HG03060 (cell line): ENCODE results near the gene SCAMP4.

Experiments used
- ATAC-seq: cut with Tn5 transposase; IDR thresholded peaks from one replicate; pipeline ENCODE4 v1.9.1; 2021; ENCODE audit warnings: low read depth, moderate number of reproducible peaks; ENCODE audit not compliant: unreplicated experiment

SCAMP4 gene

DNA sequence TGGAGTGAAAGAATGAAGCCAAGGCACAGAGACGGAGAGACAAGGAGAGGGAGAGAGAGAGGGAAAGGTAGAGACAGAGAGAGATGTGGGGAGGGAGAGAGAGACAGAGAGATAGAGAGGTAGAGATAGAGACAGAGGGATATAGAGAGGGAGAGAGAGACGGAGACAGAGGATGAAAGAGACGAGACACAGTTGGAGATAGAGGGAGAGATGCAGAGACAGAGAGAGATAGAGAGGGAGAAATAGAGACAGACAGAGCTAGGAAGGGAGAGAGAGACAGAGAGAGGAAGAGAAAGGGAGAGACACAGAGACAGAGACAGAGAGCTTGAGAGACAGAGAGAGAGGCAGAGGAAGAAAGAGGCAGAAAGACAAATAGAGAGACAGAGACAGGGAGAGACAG, 31.2 kb downstream of the SCAMP4 start:
- no peak for ATAC-seq

DNA sequence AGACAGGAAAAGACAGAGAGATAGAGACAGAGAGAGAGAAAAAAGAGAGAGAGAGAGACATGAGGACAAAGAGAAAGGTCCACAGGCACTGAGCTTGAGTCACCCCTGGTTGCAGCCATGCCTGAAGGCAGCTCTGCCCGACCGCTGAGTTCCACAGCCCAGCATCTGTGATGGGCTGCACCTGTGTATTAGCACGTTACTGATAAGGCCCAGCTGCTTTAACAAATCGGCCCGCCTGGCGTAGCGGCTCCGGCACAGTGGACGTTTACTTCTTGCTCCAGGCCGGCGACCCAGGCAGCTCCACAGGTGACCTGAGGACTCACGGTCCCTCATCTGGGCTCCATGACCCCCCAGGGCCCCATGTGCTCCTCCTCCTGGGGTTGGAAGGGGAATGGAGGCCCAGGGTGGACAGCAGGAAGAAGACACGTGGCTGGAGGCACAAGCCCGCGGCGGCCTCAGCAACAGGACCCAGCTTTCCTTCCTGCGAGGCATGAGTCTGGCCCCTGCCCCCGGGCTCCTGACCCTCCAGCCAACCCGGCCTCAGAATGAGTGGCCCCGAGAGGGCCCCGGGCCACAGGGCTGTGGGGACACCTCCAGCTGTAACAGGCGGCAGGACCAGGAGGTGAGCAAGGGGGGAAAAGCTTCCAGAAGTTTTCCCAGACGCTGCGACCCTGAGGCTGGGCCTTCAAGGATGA, 31.9 kb downstream of the SCAMP4 start:
- ATAC-seq, result no peak

- no peak for ATAC-seq
Measured at GRCh38 chr19:1938071-1938470, 32.9 kb downstream of the SCAMP4 start.

- ATAC-seq, result no peak
Measured at GRCh38 chr19:1941146-1942077, 36.2 kb downstream of the SCAMP4 start, which contains the start of gene CSNK1G2. Gene CSNK1G2, plus strand, starts transcription at chr19:1941172. Its CDS starts 28,601 bp downstream, at chr19:1969773.

DNA sequence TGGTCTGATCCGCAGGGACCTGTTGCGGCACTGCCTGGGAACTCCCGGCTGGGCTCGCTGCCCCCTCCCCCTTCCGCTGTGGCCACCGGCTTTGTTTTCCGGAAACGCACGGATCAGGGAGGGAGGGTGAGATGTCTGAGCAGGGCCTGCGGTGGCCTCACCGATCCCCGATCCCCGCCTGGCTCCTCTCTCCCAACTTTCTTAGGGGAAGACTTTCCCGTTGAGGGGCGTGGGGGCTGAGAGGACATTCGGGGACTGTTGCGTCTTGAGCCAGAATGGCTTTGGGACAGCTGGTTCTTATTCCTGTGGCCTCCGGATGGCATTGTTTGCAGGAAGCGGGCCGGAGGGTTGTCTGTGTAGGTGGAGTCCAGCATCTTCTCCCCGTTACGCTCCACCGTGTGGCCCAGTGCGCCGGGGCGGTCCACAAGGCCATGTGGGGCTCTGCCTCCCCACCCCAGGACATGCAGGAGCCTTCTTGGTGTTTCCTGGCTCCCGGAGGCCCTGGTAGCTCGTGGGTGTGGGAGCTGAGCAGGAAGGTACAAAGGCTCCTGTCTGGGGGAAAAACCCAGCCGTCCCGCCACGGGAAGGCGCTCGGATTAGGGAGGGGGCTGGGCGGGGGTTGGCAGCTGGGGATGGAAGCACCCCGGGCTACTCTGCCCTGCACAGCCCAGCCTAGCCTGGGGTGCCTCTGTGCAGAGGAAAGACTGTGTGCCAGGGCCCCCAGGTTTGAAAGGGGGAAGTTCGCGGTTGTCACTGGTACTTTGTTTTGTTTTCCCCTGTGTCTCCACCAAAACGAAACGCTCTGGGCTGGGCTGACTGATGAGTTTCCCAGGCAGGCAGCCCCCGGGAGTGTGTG, 37.1 kb downstream of the SCAMP4 start:
- ATAC-seq, result no peak

DNA sequence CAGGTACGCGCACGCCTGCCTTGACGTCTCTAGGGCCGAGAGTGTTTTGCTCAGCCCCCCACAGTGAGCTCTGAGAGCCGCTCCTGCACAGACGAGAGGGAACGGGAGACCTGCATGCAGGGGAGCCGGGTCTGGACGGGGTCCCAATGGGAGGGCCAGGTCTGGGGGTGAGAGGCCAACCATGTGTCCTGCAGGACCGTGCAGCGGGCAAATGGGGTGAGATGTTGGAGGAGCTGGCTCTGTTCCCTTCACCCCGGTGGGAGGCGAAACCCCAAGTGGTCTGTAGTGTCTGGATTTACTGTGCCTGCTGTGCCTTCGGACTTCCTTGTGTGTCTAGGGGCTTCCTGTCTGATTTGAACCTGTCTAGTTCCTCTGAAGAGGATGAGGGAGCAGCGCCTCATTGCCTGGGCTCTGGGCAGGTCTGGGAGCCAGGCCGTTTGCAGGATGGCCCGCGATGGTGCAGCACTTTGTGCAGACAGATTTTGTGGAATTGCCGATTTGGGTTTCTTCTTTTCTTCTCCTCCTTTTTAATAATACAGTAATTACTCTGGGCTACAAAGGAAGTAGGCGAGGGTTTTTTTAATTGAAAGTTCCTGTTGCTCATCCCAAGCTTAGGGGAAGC, 37.8 kb downstream of the SCAMP4 start:
- ATAC-seq, result no peak

GRCh38 chr19:1943661-1944087, 38.5 kb downstream of the SCAMP4 start:
- no peak for ATAC-seq

GRCh38 chr19:1944088-1944915, 39.1 kb downstream of the SCAMP4 start:
- ATAC-seq, result no peak

- no peak for ATAC-seq
Measured at GRCh38 chr19:1944916-1945561, 39.8 kb downstream of the SCAMP4 start.

DNA sequence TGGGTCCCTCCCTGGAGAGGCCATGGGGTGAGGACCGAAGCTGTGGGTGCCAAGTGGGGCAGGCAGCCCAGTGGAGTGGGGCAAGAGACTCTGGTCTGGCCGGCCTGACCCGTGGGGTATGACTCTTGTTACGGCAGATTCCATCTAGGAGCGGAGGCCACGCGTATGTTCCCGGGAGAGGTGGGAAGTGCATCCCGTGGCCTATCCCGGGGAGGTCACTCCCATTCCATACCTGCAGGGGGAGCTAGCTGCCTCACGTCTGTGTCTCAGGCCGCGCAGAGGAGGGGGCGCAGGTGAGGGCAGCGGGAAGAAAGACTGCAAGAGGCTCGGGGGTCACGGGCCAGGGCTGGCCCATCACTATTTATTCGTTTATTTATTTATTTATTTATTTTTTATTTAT, 40.7 kb downstream of the SCAMP4 start:
- no peak for ATAC-seq

GRCh38 chr19:1947651-1948209, 42.5 kb downstream of the SCAMP4 start:
- ATAC-seq, result no peak

DNA sequence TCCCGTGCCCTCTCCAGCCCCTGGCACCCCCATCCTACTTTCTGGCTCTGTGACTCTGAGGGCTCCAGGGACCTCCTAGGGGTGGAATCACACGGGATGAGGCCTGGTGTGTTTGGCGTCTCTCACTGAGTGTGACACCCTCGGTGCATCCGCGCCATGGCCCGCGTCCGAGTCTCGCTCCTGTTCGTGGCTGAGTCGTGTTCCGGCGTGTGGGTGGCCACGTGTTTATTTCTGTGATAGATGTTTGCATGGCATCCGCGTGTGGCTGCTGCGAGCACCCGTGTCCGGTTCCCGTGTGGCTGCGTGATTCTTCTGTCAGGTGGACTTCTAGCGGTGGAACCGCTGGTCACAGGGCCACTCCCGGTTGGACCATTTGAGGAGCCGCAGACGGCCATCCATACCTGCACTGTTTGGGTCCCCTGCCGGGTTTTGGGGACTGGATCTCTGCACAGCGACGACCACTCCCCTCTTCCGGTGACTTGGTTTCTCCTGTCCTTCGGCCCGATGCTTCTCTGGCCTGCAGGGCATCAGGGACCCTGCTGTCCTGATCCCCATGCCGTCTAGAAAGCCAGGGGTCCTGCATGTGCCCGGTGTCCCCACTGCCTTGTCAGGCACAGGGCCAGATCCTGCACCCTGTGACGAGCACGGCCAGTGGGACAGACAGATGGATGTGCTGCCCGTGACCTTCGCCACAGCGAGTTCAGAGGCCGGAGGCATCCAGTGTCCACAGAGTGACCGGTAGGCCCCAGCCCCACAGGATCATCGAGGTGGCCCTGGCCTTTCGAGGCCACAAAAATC, 44.3 kb downstream of the SCAMP4 start:
- no peak for ATAC-seq

DNA sequence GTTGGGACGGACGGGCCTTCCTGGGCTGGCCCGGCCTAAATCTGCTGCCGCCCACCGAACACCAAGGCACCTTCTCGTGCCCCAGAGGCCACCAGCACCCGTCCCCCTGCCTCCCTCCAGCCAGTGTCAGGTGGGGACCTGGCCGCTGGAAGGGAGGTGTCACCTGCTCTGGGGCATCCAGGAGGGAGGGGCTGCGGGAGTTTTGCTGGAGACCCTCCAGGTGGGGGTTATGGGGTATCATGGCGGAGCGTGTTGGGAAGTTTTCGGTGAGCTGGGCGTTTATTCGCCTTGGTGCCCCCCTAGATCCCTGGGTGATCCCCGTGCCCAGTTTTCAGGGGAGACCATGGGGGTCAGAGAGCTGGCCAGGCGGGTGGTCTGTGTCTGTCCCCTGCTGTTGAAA, 45.4 kb downstream of the SCAMP4 start:
- ATAC-seq, result no peak

- ATAC-seq, result no peak
Measured at GRCh38 chr19:1952635-1953034, 47.4 kb downstream of the SCAMP4 start.

GRCh38 chr19:1953037-1953436, 47.8 kb downstream of the SCAMP4 start:
- no peak for ATAC-seq

DNA sequence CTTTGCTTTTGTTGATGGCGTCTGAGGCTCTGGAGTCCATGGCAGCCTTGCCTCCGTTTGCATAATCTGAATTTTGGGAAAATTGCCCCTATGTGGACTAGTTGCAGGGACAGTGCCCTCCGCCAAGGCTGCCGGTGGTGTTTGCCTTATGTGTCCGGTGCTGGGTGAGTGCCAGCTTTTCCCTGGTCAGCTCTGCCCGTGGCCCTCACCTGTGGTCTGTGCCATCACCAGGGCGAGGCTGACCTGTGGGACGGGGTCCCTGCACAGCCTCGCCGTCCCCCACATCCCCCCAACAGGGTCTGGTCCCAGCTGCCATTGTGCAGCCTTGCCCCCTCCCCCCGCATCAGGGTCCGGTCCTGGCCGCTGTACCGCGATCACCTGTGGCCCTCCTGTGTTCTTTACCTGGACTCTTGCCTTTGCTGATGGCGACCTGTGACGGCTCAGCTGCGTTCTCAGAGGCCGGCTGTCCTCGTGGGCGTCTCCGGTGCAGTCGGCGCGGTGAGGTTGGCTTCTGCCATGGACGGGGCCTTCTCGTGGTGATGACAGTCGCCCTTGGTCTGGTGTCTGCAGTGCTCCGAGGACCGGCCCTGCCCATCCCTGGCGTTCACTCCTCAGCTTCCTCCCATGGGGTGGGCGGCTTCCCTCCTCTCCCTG, 48.4 kb downstream of the SCAMP4 start:
- ATAC-seq, result no peak

DNA sequence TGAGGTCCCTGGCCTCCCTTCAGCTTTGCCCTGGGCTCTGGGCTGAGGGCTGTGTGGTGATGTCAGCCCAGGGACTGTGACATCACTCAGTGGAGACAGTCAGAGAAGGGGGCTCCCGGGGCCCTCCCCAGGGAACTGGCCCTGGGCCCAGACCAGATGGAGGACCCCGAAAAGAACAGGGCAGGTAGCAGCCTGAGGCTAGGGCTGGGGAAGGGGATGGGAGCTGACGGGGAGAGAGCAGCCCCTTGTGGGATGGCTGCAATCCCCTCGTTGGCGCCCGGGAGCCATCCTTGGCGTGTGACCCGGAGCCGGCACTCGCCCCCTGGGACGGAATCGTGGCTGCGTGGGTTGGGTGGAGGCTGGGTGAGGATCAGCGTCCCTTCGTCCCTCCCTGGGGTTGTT, 49.3 kb downstream of the SCAMP4 start:
- ATAC-seq, result no peak
